Right forelimb (tissue), 1 donor: ENCODE data around the gene RNF123.

ENCODE experiments used
- DNase-seq: peaks from one replicate; pipeline ENCODE4 v3.0.0-alpha.2; 2018

The RNF123 gene

GRCh38 chr3:49705390-49705960 lies 16.1 kb downstream of the RNF123 start:
- no peak for DNase-seq

GRCh38 chr3:49706456-49707112 lies 17.2 kb downstream of the RNF123 start:
- no peak for DNase-seq

- no peak for DNase-seq
These were observed 17.7 kb downstream of the RNF123 start for GRCh38 chr3:49707113-49707480.

- no peak for DNase-seq
These were observed 20.5 kb downstream of the RNF123 start for GRCh38 chr3:49709852-49710251.

- no peak for DNase-seq
These were observed 22.1 kb downstream of the RNF123 start for GRCh38 chr3:49711489-49711888.

- DNase-seq = no peak
These were observed 22.8 kb downstream of the RNF123 start for GRCh38 chr3:49712166-49712565.

- no peak for DNase-seq
These were observed 23.4 kb downstream of the RNF123 start for GRCh38 chr3:49712631-49713317.

- DNase-seq = no peak
These were observed 24.2 kb downstream of the RNF123 start for GRCh38 chr3:49713336-49714105.

GRCh38 chr3:49714728-49715550 lies 25.6 kb downstream of the RNF123 start:
- no peak for DNase-seq

GRCh38 chr3:49715611-49716121 lies 26.3 kb downstream of the RNF123 start:
- DNase-seq = no peak

- DNase-seq = no peak
These were observed 26.8 kb downstream of the RNF123 start for GRCh38 chr3:49716169-49716568.

GRCh38 chr3:49716691-49717210 lies 27.4 kb downstream of the RNF123 start:
- DNase-seq = no peak

- no peak for DNase-seq
These were observed 28.0 kb downstream of the RNF123 start for GRCh38 chr3:49717211-49717958.

- no peak for DNase-seq
These were observed 28.9 kb downstream of the RNF123 start for GRCh38 chr3:49717959-49718857.

GRCh38 chr3:49718858-49719213 lies 29.5 kb downstream of the RNF123 start:
- no peak for DNase-seq

- DNase-seq = peak; percentile 94
These were observed 30.0 kb downstream of the RNF123 start, which contains the start of gene AMIGO3 for GRCh38 chr3:49719214-49719884. AMIGO3 (minus strand) TSS chr3:49719684; CDS start chr3:49719465, 219 bp downstream.

- no peak for DNase-seq
These were observed 31.7 kb downstream of the RNF123 start for GRCh38 chr3:49720855-49721595.

- no peak for DNase-seq
These were observed 32.2 kb downstream of the RNF123 start for GRCh38 chr3:49721596-49721895.
